Ascending aorta (tissue), 2 donors: ENCODE measurements around the gene RPL23. TPM values are rescaled to one million over a fixed set of nuclear protein-coding genes. Genes with fewer than 3 reads are reported as not detected.
A peak's percentile ranks its signal among the peaks of the same experiment; 100 is the strongest.

Source experiments
- DNase-seq, 2 donors: peaks; one replicate each; pipeline ENCODE4 v3.0.0-alpha.2; 2019; ENCODE audit warnings: low spot score in 2 of 2
- H3K27ac ChIP-seq, 2 donors: fragments of 200-600 bp; sonication (generic); one replicate each; pipeline ENCODE4 v1.5.1; 2016 to 2017; ENCODE audit warnings: mild to moderate bottlenecking in 1 of 2
- H3K27me3 ChIP-seq: fragments of 200-600 bp; sonication (generic); one replicate; pipeline ENCODE4 v1.5.1; 2017
- H3K36me3 ChIP-seq, 2 donors: fragments of 200-600 bp; sonication (generic); one replicate each; pipeline ENCODE4 v1.5.1; 2016
- H3K4me1 ChIP-seq, 2 donors: fragments of 200-600 bp; sonication (generic); one replicate each; pipeline ENCODE4 v1.5.1; 2016 to 2017; ENCODE audit warnings: mild to moderate bottlenecking in 1 of 2
- H3K4me3 ChIP-seq, 2 donors: fragments of 200-600 bp; sonication (generic); one replicate each; pipeline ENCODE4 v1.5.1; 2016 to 2017; ENCODE audit warnings: mild to moderate bottlenecking in 1 of 2
- H3K9me3 ChIP-seq, 2 donors: fragments of 200-600 bp; sonication (generic); one replicate each; pipeline ENCODE4 v1.5.1; 2016
- CTCF ChIP-seq, 3 experiments: fragments of 200-600 bp in 2 of 3; fragments of 450-650 bp in 1 of 3; sonication (generic) in 2 of 3; IDR thresholded peaks; one replicate each; pipeline ENCODE4 v1.5.1; 2016 to 2019; ENCODE audit warnings: antibody characterized with exemption in 3 of 3, mild to moderate bottlenecking in 1 of 3, moderate library complexity in 1 of 3
- intact Hi-C: fragments of 100-400 bp; cut with DNase I; formaldehyde crosslinking; loops from one replicate; pipeline ENCODE4 v1.15.1; 2023
- total RNA-seq: library from RNA; depleted of rRNA; stranded (reverse); fragments of >200 nt; gene quantifications from one replicate; pipeline ENCODE4 v1.1.0, GENCODE V29; 2016

Gene RPL23
- total RNA-seq, 1 donor from 2014 or later = 1,091 TPM

GRCh38 chr17:38868817-38869525 is 15.4 kb upstream of the RPL23 start:
- peaks cover 16 to 33% of the 10 kb centered on the region in 2 donors for H3K4me1 ChIP-seq
- intact Hi-C loops = loop anchor here (1.0 to 5.0 kb wide), 7 partner anchors 16 to 1058 kb away; partner anchors contain the start of genes CWC25, LRRC3C, ORMDL3 and PIP4K2B

GRCh38 chr17:38867968-38868816 is 14.7 kb upstream of the RPL23 start:
- H3K4me3 ChIP-seq = peak overlapping the region; percentile 86 to 97
- H3K4me1 ChIP-seq = peaks cover 10 to 26% of the 10 kb centered on the region in 2 donors
- no peaks in the 10 kb centered on the region for H3K27me3 ChIP-seq
- intact Hi-C loops = loop anchor here (2.0 to 5.0 kb wide), 3 partner anchors 113 to 1059 kb away; partner anchors contain the start of genes LRRC3C, ORMDL3 and PSMB3
- H3K36me3 ChIP-seq = no peaks in the 10 kb centered on the region
- DNase-seq = peak in 1 of 2 donors; percentile 88
- peak overlapping the region; percentile 94 to 96 for H3K27ac ChIP-seq
- TF ChIP-seq CTCF (IDR thresholded peaks at IDR 0.05) = no peak
- no peaks in the 10 kb centered on the region for H3K9me3 ChIP-seq

More at GRCh38 chr17:38868817-38869525, 15.4 kb upstream of the RPL23 start:
- Histone ChIP-seq H3K4me3 (peak overlapping the region; percentile 86 to 97), H3K9me3 (no peaks in the 10 kb centered on the region), H3K36me3 (no peaks in the 10 kb centered on the region), H3K27ac (peak overlapping the region; percentile 94 to 96), H3K27me3 (no peaks in the 10 kb centered on the region)
- peak in 2 of 3 experiments; percentile 22 to 28 for TF ChIP-seq CTCF (IDR thresholded peaks at IDR 0.05)
- peak; percentile 80 to 97 for DNase-seq

DNA sequence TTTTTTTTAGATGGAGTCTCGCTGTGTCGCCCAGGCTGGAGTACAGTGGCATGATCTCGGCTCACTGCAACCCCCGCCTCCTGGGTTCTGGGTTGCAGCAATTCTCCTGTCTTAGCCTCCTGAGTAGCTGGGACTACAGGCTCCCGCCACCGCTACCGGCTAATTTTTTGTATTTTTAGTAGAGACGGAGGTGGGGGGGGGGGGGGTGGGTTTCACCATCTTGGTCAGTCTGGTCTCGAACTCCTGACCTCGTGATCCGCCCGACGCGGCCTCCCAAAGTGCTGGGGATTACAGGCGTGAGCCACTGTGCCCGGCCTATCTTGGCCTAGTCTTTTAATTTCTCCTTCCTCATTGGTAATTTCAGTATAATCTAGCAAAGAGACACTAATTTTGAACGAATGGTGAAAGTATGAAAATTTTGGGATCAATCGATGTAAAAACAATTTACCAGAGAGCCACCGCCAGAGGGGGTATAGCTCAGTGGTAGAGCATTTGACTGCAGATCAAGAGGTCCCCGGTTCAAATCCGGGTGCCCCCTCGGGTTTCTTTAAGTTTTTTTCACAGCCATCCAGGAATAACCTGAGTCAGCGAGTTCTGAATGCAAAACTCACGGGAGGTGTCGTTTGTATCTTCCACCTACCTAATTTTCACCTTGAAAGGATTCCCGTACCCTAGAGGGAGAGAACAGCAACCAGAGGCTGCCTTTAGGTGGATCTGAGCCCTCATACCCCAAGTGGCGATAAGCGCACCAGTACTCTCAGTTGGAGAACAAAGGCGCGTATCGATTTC is 13.9 kb upstream of the RPL23 start:
- Histone ChIP-seq H3K9me3 (no peaks in the 10 kb centered on the region), H3K27me3 (no peaks in the 10 kb centered on the region), H3K4me3 (peak overlapping the region; percentile 23 to 86), H3K4me1 (peaks cover 4 to 17% of the 10 kb centered on the region in 2 donors), H3K36me3 (no peaks in the 10 kb centered on the region), H3K27ac (peak overlapping the region; percentile 94 to 96)
- DNase-seq = no peak
- peak in 1 of 3 experiments; percentile 11 for TF ChIP-seq CTCF (IDR thresholded peaks at IDR 0.05)
- intact Hi-C loops = loop anchor here (5.0 kb wide), 1 partner anchor 1060 kb away; the partner anchor contains the start of genes LRRC3C and ORMDL3

- Histone ChIP-seq H3K4me1 (peaks cover 0 to 11% of the 10 kb centered on the region in 2 donors), H3K27ac (no peak overlapping the region), H3K4me3 (no peak overlapping the region), H3K9me3 (no peaks in the 10 kb centered on the region), H3K36me3 (no peaks in the 10 kb centered on the region), H3K27me3 (no peaks in the 10 kb centered on the region)
- TF ChIP-seq CTCF (IDR thresholded peaks at IDR 0.05) = no peak
- intact Hi-C loops = loop anchor here (5.0 kb wide), 1 partner anchor 1062 kb away; the partner anchor contains the start of genes LRRC3C and ORMDL3
- DNase-seq = no peak
Measured at GRCh38 chr17:38864636-38865398, 11.3 kb upstream of the RPL23 start.
